Mononuclear cell (primary cell): ENCODE data around the gene DHRS3. TPM values are rescaled to one million over a fixed set of nuclear protein-coding genes. Genes with fewer than 3 reads are reported as not detected.

Experiments used
- H3K27me3 ChIP-seq: 2 replicates; pipeline ENCODE4 v1.6.0; 2011; ENCODE audit warnings: low read length, control low read depth; ENCODE audit not compliant: insufficient read depth
- H3K4me1 ChIP-seq: 2 replicates; pipeline ENCODE4 v1.5.1; 2011; ENCODE audit warnings: mild to moderate bottlenecking, low read length, control low read depth; ENCODE audit not compliant: insufficient read depth
- H3K4me3 ChIP-seq: 2 replicates; pipeline ENCODE4 v1.5.1; 2011; ENCODE audit warnings: mild to moderate bottlenecking, low read length, moderate library complexity
- H3K9me3 ChIP-seq: 2 replicates; pipeline ENCODE4 v1.5.1; 2011; ENCODE audit warnings: low read depth, mild to moderate bottlenecking, control low read depth, low read length
- total RNA-seq: library from RNA; depleted of rRNA; stranded (reverse); fragments of >200 nt; gene quantifications from one replicate; pipeline ENCODE4 v1.2.3, GENCODE V29; 2012

The DHRS3 gene
- total RNA-seq, 1 donor: 80.4 TPM

- Histone ChIP-seq H3K4me3 (no peak overlapping the region), H3K27me3 (no peaks in the 10 kb centered on the region), H3K4me1 (no peaks in the 10 kb centered on the region), H3K9me3 (no peaks in the 10 kb centered on the region)
Measured at GRCh38 chr1:12553963-12554362, 64.0 kb downstream of the DHRS3 start.

- Histone ChIP-seq H3K4me3 (no peak overlapping the region), H3K9me3 (no peaks in the 10 kb centered on the region), H3K4me1 (no peaks in the 10 kb centered on the region)
Measured at GRCh38 chr1:12552951-12553921, 64.8 kb downstream of the DHRS3 start.

GRCh38 chr1:12552111-12552888 is 65.7 kb downstream of the DHRS3 start:
- Histone ChIP-seq H3K4me3 (no peak overlapping the region), H3K4me1 (no peaks in the 10 kb centered on the region), H3K9me3 (no peaks in the 10 kb centered on the region), H3K27me3 (no peaks in the 10 kb centered on the region)

More at GRCh38 chr1:12552951-12553921, 64.8 kb downstream of the DHRS3 start:
- H3K27me3 ChIP-seq: no peaks in the 10 kb centered on the region

- H3K27me3 ChIP-seq: no peaks in the 10 kb centered on the region
- no peaks in the 10 kb centered on the region for H3K4me1 ChIP-seq
- no peaks in the 10 kb centered on the region for H3K9me3 ChIP-seq
Measured at GRCh38 chr1:12551584-12551983, 66.4 kb downstream of the DHRS3 start.

GRCh38 chr1:12549460-12550349 is 68.3 kb downstream of the DHRS3 start:
- H3K9me3 ChIP-seq: no peaks in the 10 kb centered on the region
- no peaks in the 10 kb centered on the region for H3K4me1 ChIP-seq
- H3K27me3 ChIP-seq: no peaks in the 10 kb centered on the region
- no peak overlapping the region for H3K4me3 ChIP-seq

More at GRCh38 chr1:12551584-12551983, 66.4 kb downstream of the DHRS3 start:
- H3K4me3 ChIP-seq: no peak overlapping the region

GRCh38 chr1:12548973-12549459 is 69.0 kb downstream of the DHRS3 start:
- H3K9me3 ChIP-seq: no peaks in the 10 kb centered on the region
- no peaks in the 10 kb centered on the region for H3K27me3 ChIP-seq
- no peaks in the 10 kb centered on the region for H3K4me1 ChIP-seq
- H3K4me3 ChIP-seq: no peak overlapping the region

- no peaks in the 10 kb centered on the region for H3K27me3 ChIP-seq
- H3K4me1 ChIP-seq: no peaks in the 10 kb centered on the region
- no peaks in the 10 kb centered on the region for H3K9me3 ChIP-seq
- H3K4me3 ChIP-seq: no peak overlapping the region
Measured at GRCh38 chr1:12548279-12548972, 69.6 kb downstream of the DHRS3 start.

GRCh38 chr1:12547586-12548225 is 70.3 kb downstream of the DHRS3 start:
- Histone ChIP-seq H3K9me3 (no peaks in the 10 kb centered on the region), H3K4me3 (no peak overlapping the region), H3K4me1 (no peaks in the 10 kb centered on the region), H3K27me3 (no peaks in the 10 kb centered on the region)

- Histone ChIP-seq H3K4me3 (no peak overlapping the region), H3K4me1 (no peaks in the 10 kb centered on the region), H3K9me3 (no peaks in the 10 kb centered on the region), H3K27me3 (no peaks in the 10 kb centered on the region)
Measured at GRCh38 chr1:12546771-12547585, 71.0 kb downstream of the DHRS3 start.

- no peak overlapping the region for H3K4me3 ChIP-seq
- H3K9me3 ChIP-seq: no peaks in the 10 kb centered on the region
- no peaks in the 10 kb centered on the region for H3K4me1 ChIP-seq
- H3K27me3 ChIP-seq: no peaks in the 10 kb centered on the region
Measured at GRCh38 chr1:12544992-12545391, 73.0 kb downstream of the DHRS3 start.

- Histone ChIP-seq H3K4me1 (no peaks in the 10 kb centered on the region), H3K4me3 (no peak overlapping the region), H3K9me3 (no peaks in the 10 kb centered on the region), H3K27me3 (no peaks in the 10 kb centered on the region)
Measured at GRCh38 chr1:12544357-12544756, 73.7 kb downstream of the DHRS3 start.

GRCh38 chr1:12543740-12544154 is 74.3 kb downstream of the DHRS3 start:
- Histone ChIP-seq H3K4me1 (no peaks in the 10 kb centered on the region), H3K4me3 (no peak overlapping the region), H3K27me3 (no peaks in the 10 kb centered on the region), H3K9me3 (no peaks in the 10 kb centered on the region)
